ENCODE data around the gene ATP2B1.

The ATP2B1 gene

GRCh38 chr12:89694542-89694941 lies 14.1 kb downstream of the ATP2B1 start:
- in situ Hi-C loops (cut with MboI; ENCODE audit: low sequenced_read_pairs): no loop called here

GRCh38 chr12:89693639-89694202 lies 14.9 kb downstream of the ATP2B1 start:
- in situ Hi-C loops (cut with MboI; ENCODE audit: low sequenced_read_pairs): no loop called here

GRCh38 chr12:89692439-89692838 lies 16.2 kb downstream of the ATP2B1 start:
- in situ Hi-C loops (cut with MboI; ENCODE audit: low sequenced_read_pairs): no loop called here

GRCh38 chr12:89691659-89692058 lies 17.0 kb downstream of the ATP2B1 start:
- in situ Hi-C loops (cut with MboI; ENCODE audit: low sequenced_read_pairs): no loop called here

GRCh38 chr12:89690925-89691324 lies 17.7 kb downstream of the ATP2B1 start:
- in situ Hi-C loops (cut with MboI; ENCODE audit: low sequenced_read_pairs): no loop called here

GRCh38 chr12:89689306-89689705 lies 19.3 kb downstream of the ATP2B1 start:
- in situ Hi-C loops (cut with MboI; ENCODE audit: low sequenced_read_pairs): no loop called here

GRCh38 chr12:89686311-89686710 lies 22.3 kb downstream of the ATP2B1 start:
- in situ Hi-C loops (cut with MboI; ENCODE audit: low sequenced_read_pairs): no loop called here

- in situ Hi-C loops (cut with MboI; ENCODE audit: low sequenced_read_pairs): no loop called here
These were observed 23.2 kb downstream of the ATP2B1 start for GRCh38 chr12:89685363-89685972.

- in situ Hi-C loops (cut with MboI; ENCODE audit: low sequenced_read_pairs): no loop called here
These were observed 24.5 kb downstream of the ATP2B1 start for GRCh38 chr12:89684136-89684535.

- in situ Hi-C loops (cut with MboI; ENCODE audit: low sequenced_read_pairs): no loop called here
These were observed 26.4 kb downstream of the ATP2B1 start for GRCh38 chr12:89682284-89682683.

- in situ Hi-C loops (cut with MboI; ENCODE audit: low sequenced_read_pairs): no loop called here
These were observed 28.2 kb downstream of the ATP2B1 start for GRCh38 chr12:89680409-89680808.

- in situ Hi-C loops (cut with MboI; ENCODE audit: low sequenced_read_pairs): no loop called here
These were observed 29.0 kb downstream of the ATP2B1 start for GRCh38 chr12:89679631-89680030.

- in situ Hi-C loops (cut with MboI; ENCODE audit: low sequenced_read_pairs): no loop called here
These were observed 30.4 kb downstream of the ATP2B1 start for GRCh38 chr12:89678225-89678624.

- in situ Hi-C loops (cut with MboI; ENCODE audit: low sequenced_read_pairs): no loop called here
These were observed 31.7 kb downstream of the ATP2B1 start for GRCh38 chr12:89676930-89677329.

GRCh38 chr12:89674326-89674942 lies 34.2 kb downstream of the ATP2B1 start:
- in situ Hi-C loops (cut with MboI; ENCODE audit: low sequenced_read_pairs): no loop called here

GRCh38 chr12:89673603-89674002 lies 35.0 kb downstream of the ATP2B1 start:
- in situ Hi-C loops (cut with MboI; ENCODE audit: low sequenced_read_pairs): no loop called here

GRCh38 chr12:89672589-89672979 lies 36.1 kb downstream of the ATP2B1 start:
- in situ Hi-C loops (cut with MboI; ENCODE audit: low sequenced_read_pairs): no loop called here

- in situ Hi-C loops (cut with MboI; ENCODE audit: low sequenced_read_pairs): no loop called here
These were observed 37.2 kb downstream of the ATP2B1 start for GRCh38 chr12:89671469-89671868.

GRCh38 chr12:89669197-89669596 lies 39.4 kb downstream of the ATP2B1 start:
- in situ Hi-C loops (cut with MboI; ENCODE audit: low sequenced_read_pairs): no loop called here

GRCh38 chr12:89665556-89665955 lies 43.1 kb downstream of the ATP2B1 start:
- in situ Hi-C loops (cut with MboI; ENCODE audit: low sequenced_read_pairs): no loop called here

- in situ Hi-C loops (cut with MboI; ENCODE audit: low sequenced_read_pairs): no loop called here
These were observed 44.2 kb downstream of the ATP2B1 start for GRCh38 chr12:89664441-89664840.

- in situ Hi-C loops (cut with MboI; ENCODE audit: low sequenced_read_pairs): no loop called here
These were observed 44.9 kb downstream of the ATP2B1 start for GRCh38 chr12:89663577-89664357.

Data from HL-60/S4 (cell line).